ENCODE data around the gene FAT2. TPM values are rescaled to one million over a fixed set of nuclear protein-coding genes. Genes with fewer than 3 reads are reported as not detected.

FAT2 gene
- total and polyA plus RNA-seq, 2 experiments from 2014 or later, result 0.10 to 0.12 TPM

Other genes starting within 250 kb of the FAT2 start
- not detected in 2 replicates for gene SLC36A2, start 243.8 kb downstream of the FAT2 start, total RNA-seq
- gene SLC36A2, start 243.8 kb downstream of the FAT2 start, polyA plus RNA-seq, result not detected in 2 replicates
- gene SLC36A1, start 143.7 kb downstream of the FAT2 start, total RNA-seq, result 6.1 and 8.8 TPM in 2 replicates
- 2.2 and 3.4 TPM in 2 replicates for gene SLC36A1, start 143.7 kb downstream of the FAT2 start, polyA plus RNA-seq
- 130 and 216 TPM in 2 replicates for gene SPARC, start 95.6 kb upstream of the FAT2 start, total RNA-seq
- 548 and 705 TPM in 2 replicates for gene SPARC, start 95.6 kb upstream of the FAT2 start, polyA plus RNA-seq
- 68.2 and 168 TPM in 2 replicates for gene ATOX1, start 167.3 kb upstream of the FAT2 start, total RNA-seq
- gene ATOX1, start 167.3 kb upstream of the FAT2 start, polyA plus RNA-seq, result 186 and 190 TPM in 2 replicates
- gene G3BP1, start 180.6 kb upstream of the FAT2 start, total RNA-seq, result 66.9 and 97.0 TPM in 2 replicates
- 105 and 140 TPM in 2 replicates for gene G3BP1, start 180.6 kb upstream of the FAT2 start, polyA plus RNA-seq

Data from cardiac muscle cell (in vitro differentiated cells and primary cell).